Fibroblast of peridontal ligament (primary cell): ENCODE data around the gene AFF3.
"Not testable (repeated sequence)": the region's sequence is repeated elsewhere in the genome, so short reads cannot be mapped to it uniquely, and the experiment has no call there.

Experiments used
- DNase-seq: peaks from one replicate; pipeline ENCODE4 v3.0.0-alpha.2; 2010; ENCODE audit errors: extremely low read depth

AFF3 gene

DNA sequence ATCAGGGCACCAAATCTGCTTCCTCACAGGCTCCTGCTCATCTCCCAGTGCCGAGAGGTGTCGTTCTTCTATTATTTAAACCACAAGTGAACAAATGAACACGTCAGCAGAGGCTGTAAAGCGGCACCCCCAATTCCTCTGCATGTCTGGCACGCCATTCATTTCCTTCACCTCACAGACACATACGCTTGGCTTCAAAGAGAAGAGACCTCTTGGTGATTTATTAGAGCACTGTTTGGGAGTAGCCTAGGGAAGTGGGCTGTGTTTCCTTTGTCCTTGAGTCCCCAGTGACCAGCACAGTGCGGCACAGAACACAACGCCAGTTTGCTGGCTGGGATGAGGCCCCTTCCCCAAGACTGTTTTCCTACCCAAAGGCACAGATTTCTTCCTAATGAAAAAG, 468.3 kb downstream of the AFF3 start:
- no peak for DNase-seq

DNA sequence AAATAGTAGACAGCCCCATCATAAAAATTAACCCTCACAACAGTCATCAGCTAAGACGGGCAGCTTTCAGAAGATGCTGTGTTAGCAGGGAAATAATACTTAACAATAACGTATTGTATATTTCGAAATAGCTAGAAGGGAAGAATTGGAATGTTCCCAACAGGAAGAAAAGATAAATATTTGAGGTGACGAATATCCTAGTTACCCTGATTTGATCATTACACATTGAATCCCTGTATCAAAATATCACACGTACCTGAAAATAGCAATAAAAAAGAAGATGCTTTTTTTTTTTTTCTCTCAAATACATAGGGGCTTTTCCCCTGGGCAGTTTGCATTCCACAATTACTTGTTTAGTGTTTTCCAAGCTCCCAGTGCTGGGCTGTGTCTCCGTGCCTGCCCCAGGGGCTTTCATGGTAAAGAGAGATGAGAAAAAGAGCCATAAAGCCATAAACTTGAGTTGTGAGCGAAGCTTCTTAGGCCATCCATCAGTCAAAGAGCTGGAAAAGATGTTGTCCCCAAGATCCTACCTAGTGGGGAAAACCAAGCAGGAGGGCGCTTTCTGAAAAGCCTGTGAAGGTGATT, 469.5 kb downstream of the AFF3 start:
- DNase-seq = no peak

DNA sequence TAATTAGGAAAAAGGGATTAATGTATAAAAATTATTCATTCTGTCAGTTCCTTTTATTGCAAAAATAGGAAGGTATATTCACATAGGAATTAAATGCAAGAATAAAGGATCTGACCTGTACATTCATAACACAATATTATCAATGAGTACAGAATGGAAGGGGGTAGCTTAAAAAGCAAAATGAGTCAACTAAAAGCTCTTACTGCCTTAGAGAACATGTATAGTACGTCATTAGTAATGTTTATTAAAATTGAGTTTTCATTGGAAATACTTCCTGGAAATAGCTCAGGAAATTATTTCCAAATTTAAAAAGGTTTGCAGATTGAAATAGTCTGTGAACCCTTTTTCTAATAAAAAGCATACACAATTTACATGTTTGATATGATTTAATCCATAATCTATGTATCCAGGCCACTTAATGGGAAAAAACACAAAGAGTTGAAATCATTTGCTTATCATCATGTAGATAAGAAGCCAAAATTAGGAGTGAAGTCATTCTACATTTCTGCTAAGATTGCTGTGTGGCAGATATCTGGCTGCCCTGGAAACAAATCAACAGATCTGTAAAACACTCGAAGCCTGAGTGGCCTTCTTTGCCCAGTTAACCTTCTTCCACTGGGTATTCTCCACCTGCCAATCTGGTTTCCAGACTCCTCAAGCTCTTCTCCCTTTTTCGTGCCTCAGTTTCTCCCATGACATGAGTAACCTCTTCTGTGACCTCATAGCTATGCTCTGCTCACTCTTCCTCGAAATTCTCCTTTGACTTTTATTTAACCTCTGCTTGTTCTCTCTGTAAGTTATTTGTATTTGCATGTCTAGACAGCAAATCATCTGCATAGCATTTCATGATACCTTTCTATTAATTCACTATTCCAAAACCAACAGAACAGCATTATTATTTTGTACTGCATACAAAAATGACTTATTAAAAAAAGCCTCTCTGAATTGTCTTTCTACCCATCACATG, 471.3 kb downstream of the AFF3 start:
- DNase-seq = no peak

DNA sequence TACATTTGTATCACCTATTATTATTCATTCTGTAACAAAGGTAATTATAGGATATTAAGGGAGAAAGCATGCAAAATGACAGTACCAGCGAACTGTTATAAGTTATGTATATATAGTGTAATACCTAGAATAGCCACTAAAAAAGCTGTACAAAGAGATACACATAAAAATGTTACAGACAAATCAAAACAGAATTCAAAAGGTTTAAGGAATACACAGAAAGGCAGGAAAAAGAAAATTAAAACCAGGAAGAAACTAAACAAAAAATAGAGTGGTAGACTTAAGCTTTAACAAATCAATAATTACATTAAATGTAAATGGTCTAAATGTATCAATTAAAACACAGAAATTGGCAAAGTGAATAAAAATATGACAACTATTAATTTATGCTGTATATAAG, 476.1 kb downstream of the AFF3 start:
- no peak for DNase-seq

DNA sequence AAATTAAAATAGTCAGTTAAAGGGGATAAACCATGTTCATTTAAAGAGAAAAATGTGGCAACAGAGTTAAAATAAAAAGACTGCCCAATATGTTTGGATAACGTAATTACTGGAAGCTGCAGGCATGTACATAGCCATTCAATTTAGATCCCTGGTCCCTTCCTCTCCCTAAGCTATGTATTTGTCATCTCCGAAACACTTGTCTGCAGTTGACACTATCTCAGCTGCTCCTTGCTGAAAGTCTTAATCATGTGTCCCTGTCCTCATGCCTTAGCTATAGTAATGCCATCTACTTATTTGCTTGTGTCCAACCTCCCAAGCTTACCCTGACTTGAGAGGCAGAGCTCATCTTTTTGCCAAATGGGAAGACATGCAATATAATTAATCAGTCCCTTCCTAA, 478.7 kb downstream of the AFF3 start:
- no peak for DNase-seq

DNA sequence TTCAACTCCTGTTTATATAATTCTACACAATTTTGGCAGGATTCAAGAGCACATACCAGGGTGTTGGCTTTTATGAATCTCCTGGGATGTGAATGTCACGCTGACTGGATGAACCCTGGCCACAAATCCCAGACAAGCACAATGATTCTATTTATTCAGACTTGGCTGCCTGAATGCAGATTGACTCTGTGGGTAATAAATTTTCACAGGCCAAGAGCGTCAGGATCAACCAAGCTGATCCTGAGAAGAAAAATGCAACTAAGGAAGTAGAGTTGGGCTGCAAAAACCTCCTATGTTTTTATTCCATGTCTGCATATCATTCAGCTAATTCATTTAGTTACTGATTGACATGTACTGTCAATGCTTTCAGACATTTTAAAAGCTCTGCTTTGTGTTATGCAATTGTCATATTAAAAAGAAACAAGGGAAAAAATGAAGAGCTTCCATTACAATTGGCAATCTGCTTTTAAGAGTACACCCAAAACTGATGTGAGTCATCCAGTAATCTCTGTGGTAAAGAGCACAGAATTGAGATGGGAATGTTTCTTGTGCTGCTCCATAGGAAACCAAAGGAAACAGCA, 479.5 kb downstream of the AFF3 start:
- DNase-seq = peak; percentile 100

DNA sequence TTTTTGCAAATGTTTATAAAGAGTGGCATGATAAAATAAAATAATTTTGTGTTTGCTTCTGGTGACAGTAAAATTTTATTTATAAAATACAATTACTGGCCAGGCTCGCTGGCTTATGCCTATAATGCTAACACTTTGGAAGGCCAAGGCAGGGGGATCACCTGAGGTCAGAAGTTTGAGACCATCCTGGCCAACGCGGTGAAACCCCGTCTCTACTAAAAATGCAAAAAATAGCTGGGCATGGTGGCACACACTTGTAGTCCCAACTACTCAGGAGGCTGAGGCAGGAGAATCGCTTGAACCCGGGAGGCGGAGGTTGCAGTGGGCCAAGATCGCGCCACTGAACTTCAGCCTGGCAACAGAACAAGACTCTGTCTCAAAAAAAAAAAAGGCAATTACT, 480.6 kb downstream of the AFF3 start:
- not testable (repeated sequence) for DNase-seq

DNA sequence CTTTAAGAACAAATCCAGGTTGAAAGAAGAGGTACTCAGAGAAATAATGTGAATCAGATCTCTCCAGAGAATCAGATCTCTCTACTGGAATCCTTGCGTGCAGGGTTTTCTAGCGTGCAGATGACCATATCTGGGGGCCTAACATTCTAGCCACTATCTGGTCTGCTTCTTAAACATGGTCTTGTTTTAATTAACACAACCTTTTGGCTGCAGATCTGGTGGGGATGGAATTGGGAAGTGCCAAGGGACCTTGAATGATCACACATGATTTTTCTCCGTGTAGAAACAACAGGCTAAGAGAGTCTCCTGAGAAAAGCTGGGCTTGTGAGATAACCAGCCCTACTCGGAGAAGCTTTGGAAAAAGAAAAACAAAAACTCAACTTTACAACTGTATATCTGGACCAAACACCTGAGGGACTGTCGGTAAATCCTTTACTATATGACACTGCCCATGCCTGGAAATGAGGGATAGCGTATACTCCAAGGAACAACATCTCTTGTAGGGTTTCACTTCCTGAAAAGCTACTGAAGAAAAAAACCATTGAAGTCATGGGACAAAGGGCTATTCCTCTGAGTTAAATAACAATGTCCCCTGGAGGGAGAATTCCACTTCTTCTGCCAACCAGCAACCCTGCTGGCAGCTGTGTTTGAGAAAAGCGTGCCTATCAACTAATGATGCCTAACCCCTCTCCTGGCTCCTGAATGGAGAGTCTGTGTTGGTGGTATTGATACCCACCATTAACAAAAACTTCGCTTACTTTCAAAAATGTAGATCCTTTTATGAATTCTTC, 481.6 kb downstream of the AFF3 start:
- DNase-seq = no peak

DNA sequence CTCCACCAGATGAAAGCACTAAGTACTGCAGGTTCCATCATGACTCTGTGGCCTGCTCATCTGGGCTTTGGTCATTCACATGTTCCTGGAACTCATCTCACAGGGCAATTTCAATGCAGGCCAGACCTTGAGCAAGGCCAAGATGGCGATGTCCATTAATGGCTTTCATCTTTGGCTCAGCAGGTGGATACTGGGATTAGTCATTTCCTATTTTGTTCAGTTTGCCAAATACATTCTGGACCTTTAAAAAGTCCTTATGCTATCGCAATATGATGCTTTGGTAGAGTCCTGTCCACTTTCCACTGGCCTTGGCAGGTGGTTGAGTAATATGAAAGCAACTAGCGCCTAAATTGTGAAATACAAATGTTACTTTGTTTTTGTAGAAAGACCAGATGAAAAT, 482.5 kb downstream of the AFF3 start:
- DNase-seq = peak; percentile 50

DNA sequence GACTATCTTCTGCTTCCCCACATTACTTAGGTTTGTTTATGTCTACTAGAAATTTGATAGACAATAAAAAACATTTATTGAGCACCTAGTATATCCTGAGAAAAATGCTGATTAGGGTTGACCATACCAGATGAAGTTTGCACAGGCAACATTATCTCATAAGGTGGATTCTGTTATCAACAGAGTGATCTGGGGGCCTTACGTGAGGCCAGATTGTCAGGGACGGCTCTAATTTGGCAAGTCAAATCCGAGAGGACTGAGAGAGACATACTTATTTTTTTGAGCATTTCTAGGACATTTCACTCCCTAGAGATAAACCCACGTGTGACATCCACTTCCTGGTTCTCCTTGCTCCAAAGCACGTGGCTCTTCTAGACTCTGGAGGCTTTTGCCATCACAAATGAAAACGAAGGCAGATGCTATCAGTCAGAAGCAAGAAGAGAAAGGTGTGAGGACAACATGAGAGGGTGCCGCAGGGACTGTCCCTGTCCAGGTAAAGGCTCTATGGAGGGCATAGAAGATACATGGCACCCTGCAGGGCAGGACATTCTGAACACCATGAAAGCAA, 484.6 kb downstream of the AFF3 start:
- DNase-seq = no peak

DNA sequence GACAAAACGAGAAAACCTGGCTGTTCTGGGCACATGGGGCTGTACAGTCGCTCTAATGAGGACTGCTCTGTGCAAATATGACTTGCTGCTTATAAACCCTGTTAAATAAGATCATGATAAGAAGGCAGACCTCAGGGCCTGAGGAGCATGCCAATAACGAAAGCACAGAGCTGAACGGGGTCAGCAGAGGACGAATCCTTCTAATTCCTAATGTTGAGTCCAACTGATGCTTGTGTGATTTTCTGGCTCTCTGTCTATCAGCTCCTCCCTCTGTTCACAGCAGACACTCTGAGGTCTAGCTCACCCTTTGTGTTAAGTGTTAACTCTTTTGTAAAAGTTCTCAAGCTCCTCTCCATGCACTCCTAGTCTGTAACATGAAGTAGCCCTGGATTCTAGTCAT, 485.4 kb downstream of the AFF3 start:
- peak; percentile 72 for DNase-seq

DNA sequence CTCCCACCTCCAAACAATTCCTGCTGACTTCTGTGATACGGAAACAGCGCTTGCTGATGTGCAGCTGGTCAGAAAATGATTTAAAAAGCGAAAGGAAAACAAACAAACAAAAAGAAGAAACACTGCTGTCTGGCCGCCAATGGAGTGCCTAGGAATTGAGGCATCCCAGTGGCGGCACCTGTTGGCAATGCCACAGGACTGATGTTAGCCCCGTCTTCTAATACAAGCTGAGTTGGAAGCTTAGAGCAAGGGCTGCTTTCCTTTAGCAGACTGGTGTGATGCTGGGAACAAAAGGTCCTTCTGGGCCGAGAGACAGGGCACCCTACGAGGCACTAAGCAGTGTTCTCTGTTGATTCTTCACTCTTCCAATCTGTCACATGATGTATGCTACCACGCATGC, 489.0 kb downstream of the AFF3 start:
- no peak for DNase-seq

DNA sequence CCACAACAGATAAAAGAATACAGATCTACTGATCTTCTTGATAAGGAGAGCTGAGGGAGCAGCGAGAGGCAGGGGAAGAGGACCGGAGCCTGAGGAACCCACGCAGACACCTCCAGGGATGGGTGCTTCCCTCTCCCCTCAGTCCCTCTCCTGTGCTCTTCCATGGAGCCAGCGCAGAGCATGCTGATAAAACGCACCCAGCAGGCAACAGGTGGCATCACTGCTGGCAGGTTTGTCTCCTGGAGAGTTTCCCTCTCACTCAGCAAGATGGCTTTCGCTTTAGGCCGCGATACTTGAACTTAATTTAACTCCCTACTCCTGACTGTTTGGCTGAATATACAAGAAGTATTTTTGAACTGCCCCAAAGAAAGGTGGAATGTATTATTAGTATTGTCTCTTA, 489.5 kb downstream of the AFF3 start:
- DNase-seq = no peak

DNA sequence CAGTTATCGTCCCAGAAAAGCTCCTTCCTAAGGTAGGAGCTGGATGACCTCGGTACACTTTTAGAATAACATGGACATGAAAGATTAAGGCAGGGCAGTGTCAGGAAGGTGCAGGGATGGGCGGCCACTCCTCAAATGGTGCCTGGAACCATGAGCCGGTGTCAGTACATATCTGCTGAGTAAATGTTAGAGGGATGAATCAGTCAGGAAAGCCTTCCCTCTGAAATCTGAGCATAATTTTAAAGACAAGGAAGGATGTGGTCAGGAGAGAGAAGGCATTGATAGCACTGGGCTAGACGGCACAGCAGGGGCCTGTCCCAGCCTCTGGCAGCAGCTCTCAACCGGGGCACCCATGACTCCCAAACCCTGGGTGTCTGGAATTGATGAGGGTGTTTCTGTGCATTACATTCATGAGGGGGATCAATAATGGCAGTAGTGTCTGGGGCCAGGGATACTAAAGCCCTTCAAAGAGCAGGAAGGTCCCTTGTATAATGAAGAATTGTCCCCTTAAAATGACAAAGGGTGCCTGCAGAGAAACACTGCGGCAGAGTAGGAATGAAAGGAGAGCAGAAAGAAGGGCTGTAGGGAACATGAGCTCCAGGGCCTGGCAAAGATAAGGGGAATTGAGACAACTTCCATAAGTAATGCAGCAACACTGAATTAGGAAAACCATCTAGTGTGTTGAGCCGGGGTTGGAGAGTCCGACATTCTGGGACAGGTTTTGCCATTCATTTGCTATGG, 490.3 kb downstream of the AFF3 start:
- peak; percentile 41 for DNase-seq

DNA sequence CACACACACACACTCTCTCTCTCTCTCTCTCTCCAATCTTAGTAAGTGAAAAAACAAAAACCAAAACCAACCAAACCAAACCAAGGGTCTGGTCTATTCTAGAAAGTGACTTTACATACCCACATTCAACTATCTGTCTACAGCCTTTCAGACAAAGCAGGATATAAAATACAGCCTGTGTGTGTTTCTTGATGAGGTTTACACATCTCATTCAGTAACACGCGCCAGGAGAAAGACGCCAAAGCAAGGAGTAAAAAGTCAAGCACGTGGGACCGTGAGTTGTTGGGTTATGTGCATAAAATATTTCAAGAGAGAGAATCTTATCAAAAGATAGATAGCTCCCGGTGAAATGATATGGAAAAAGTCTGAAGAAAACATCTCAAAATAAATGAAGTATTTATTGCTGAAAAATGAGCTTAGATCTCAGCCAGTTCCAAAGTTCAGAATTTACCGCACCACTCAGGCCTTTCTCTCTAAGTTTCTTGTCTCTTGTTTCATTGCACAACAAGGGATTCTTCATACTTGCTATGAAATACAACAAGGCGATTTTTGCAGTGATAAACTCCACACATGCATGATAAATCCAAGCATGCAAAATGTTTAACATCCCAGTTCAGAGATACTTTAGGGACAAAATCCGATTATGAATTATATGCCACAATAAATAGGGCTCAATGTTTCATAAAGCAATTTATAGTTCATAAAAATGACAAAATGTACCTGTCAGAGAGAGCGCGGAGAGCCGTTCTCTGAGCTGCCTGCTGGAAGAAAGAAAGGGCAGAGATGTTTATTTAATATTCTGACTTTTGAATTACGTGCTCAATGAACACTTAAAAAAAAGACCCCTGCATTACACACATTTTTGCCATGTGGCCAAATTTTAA, 493.2 kb downstream of the AFF3 start:
- DNase-seq = peak; percentile 27

DNA sequence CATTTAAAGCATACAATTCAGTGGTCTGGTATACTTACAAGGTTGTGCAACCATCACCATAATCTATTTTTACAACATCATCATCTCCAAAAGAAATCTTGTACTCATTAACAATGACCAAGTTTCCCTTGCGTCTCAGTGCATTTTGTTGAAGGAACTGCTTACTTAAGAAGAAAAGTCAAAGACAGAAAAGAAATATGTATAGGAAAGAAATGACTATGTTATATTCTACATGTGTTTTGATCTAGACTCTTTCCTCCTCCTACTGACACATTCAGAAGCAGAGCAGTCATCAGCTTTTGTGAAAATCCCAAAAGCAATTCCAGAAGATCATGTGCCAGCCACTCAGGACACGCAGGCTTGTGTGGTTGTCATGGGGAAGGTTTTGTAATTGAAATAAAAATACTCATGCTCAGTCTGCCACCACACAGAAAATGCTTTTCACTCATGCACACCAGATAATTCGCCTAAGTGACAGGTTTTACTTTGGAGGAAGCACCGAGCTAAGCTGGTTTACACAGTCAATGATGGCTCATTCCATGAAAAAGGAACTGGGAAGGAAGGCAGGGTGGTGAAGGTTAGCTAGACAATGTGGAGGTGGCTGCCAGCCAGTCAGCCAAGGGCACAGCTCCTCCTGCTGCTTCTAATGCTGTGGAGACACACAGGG, 494.1 kb downstream of the AFF3 start:
- peak; percentile 97 for DNase-seq

DNA sequence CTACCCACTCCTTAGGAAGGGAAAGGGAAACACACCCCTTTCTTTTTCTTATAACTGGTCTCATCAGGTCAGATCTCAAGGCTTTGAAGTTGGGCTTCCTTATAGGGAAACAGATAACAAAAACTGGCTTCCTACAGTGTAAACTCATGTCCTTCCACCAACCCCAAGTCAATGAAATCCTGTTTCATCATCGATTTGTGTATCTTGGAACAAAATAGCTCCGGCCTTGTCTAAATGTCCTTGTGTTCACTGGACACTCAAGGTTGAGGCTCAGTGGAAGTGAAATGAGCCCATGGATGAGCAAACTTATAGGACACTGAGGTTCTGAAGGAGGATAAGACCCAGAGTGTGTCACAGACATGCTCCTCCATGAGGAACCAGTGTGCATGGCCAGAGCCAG, 496.4 kb downstream of the AFF3 start:
- DNase-seq = no peak

DNA sequence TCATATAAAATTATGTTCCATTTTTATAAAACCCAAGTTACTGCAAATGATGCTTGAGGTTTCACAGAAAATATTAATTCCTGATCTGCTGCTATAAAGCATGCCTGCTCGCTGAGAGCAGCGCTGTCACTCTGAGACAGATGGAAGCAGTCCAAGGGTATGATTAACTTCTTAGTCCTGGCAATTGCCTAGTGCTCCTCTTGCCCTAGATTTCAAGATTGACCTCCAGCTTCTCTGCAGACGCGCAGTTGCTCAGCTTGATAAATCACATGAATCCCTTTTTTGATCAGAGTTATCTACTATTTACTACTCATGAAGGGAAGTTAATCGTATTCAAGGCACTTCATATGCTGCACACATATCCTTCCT, 498.0 kb downstream of the AFF3 start:
- DNase-seq = peak; percentile 76

DNA sequence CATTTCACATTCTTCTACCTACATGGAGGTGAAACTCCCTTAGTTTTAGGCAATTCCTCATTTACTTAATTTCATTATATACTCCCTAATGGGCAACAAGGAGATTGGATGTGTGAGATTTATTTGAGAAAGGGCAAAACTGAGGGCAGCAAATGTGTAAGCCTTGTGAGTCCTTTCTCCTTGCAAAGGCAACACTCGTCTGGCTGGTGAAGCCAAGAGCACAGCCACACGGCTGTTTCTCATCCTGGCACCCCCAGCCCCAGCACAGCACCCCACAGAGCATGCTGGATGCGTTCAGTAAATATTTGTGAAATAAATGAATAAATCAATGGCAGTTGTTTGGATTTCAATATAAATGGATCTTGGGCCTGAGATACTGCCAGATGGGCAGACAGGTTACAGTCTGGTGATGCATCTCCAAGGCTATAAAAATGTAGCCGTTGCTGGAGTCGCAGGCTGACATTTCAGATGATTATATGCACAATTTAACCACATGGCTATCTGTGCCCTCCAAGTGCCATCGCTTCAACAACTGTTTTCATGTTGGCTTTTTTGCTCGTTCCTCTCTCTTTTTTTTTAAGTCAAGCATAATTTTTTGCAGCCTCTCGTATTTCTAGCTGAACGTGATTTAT, 498.5 kb downstream of the AFF3 start:
- no peak for DNase-seq
